ENCODE measurements around the gene AOPEP. TPM values are rescaled to one million over a fixed set of nuclear protein-coding genes. Genes with fewer than 3 reads are reported as not detected.
A peak's percentile ranks its signal among the peaks of the same experiment; 100 is the strongest.

AOPEP gene
- polyA plus RNA-seq, 2 of the 4 experiments (the other 2 are of a cell fraction): 226 to 266 TPM

GRCh38 chr9:94783928-94784327, 57.4 kb downstream of the AOPEP start (continued):
- TF ChIP-seq ATOH8 (CRISPR knock-in tag; IDR thresholded peaks at IDR 0.05; ENCODE audit: low read depth) (no peak), REST (IDR thresholded peaks at IDR 0.05) (no peak), FOSL2 (IDR thresholded peaks at IDR 0.05) (no peak), FOSL2 (CRISPR knock-in tag; IDR thresholded peaks at IDR 0.05) (peak; percentile 44), KDM1A (IDR thresholded peaks at IDR 0.05; ENCODE audit: low read depth) (no peak), HOXB5 (CRISPR knock-in tag; IDR thresholded peaks at IDR 0.05) (no peak), JUN (IDR thresholded peaks at IDR 0.05) (no peak), ZFP36 (IDR thresholded peaks at IDR 0.05; ENCODE audit: borderline replicate concordance, partially characterized antibody) (no peak), TFCP2L1 (CRISPR knock-in tag; IDR thresholded peaks at IDR 0.05) (peak; percentile 77), MAFK (IDR thresholded peaks at IDR 0.05; ENCODE audit: partially characterized antibody) (no peak), MYC (IDR thresholded peaks at IDR 0.05; ENCODE audit: borderline replicate concordance, low read length) (no peak), EHF (CRISPR knock-in tag; IDR thresholded peaks at IDR 0.05) (peak; percentile 87; the same call in 1 of the 2 replicates)
- TF ChIP-seq, protein P1, sequence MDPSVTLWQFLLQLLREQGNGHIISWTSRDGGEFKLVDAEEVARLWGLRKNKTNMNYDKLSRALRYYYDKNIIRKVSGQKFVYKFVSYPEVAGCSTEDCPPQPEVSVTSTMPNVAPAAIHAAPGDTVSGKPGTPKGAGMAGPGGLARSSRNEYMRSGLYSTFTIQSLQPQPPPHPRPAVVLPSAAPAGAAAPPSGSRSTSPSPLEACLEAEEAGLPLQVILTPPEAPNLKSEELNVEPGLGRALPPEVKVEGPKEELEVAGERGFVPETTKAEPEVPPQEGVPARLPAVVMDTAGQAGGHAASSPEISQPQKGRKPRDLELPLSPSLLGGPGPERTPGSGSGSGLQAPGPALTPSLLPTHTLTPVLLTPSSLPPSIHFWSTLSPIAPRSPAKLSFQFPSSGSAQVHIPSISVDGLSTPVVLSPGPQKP (IDR thresholded peaks at IDR 0.05; ENCODE audit: low read depth, low read length): no peak

GRCh38 chr9:94785215-94786169, 59.0 kb downstream of the AOPEP start:
- no peak for DNase-seq (ENCODE audit: low read depth in 1 of 2, low spot score in 1 of 2)
- H3K4me2 ChIP-seq: no peak overlapping the region
- peak overlapping the region; percentile 86 to 91 for H3K27ac ChIP-seq
- WGBS (ENCODE audit: missing lambda C conversion rate): 83% methylated on average over 10 of the region's 10 CpGs
- H3K4me3 ChIP-seq: no peak overlapping the region
- H3K4me1 ChIP-seq: peaks cover 55% of the 10 kb centered on the region
- FAIRE-seq: peak; percentile 43
- no peak for ATAC-seq
- no peaks in the 10 kb centered on the region for H3K9me3 ChIP-seq
- ChIA-PET CTCF (interaction anchor here (0.9 to 5.0 kb wide), 9 partner anchors 10 to 260 kb away, joined by 3 to 64 read pairs (median 4); no protein-coding TSS in a partner anchor), POLR2A (interaction anchor here (0.6 to 1.0 kb wide), 2 partner anchors 222 to 1758 kb away, joined by 3 to 4 read pairs; no protein-coding TSS in a partner anchor)
- TF ChIP-seq ESRRA (IDR thresholded peaks at IDR 0.05; ENCODE audit: borderline replicate concordance, low read length) (no peak), KDM1A (IDR thresholded peaks at IDR 0.05; ENCODE audit: low read depth) (no peak), BHLHE40 (IDR thresholded peaks at IDR 0.05; ENCODE audit: low read depth, low read length) (no peak), BCL3 (IDR thresholded peaks at IDR 0.05) (no peak), GATA3 (IDR thresholded peaks at IDR 0.05; ENCODE audit: borderline replicate concordance) (no peak), ATOH8 (CRISPR knock-in tag; IDR thresholded peaks at IDR 0.05; ENCODE audit: low read depth) (no peak), TP53 (CRISPR knock-in tag; IDR thresholded peaks at IDR 0.05) (no peak), KDM5A (IDR thresholded peaks at IDR 0.05) (no peak), CHD2 (IDR thresholded peaks at IDR 0.05; ENCODE audit: low read length, partially characterized antibody) (no peak), MAZ (IDR thresholded peaks at IDR 0.05; ENCODE audit: borderline replicate concordance, low read depth, low read length) (no peak), REST (IDR thresholded peaks at IDR 0.05) (no peak), MYC (IDR thresholded peaks at IDR 0.05; ENCODE audit: borderline replicate concordance, low read length) (no peak)
- TF ChIP-seq, protein P2, sequence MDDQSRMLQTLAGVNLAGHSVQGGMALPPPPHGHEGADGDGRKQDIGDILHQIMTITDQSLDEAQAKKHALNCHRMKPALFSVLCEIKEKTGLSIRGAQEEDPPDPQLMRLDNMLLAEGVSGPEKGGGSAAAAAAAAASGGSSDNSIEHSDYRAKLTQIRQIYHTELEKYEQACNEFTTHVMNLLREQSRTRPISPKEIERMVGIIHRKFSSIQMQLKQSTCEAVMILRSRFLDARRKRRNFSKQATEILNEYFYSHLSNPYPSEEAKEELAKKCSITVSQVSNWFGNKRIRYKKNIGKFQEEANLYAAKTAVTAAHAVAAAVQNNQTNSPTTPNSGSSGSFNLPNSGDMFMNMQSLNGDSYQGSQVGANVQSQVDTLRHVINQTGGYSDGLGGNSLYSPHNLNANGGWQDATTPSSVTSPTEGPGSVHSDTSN (IDR thresholded peaks at IDR 0.05): no peak
